HepG2 (cell line): ENCODE measurements around the gene ENTPD7. TPM values are rescaled to one million over a fixed set of nuclear protein-coding genes. Genes with fewer than 3 reads are reported as not detected.

Source experiments
- E2F5 ChIP-seq: sonication (generic); formaldehyde crosslinking; conservative IDR thresholded peaks from 2 replicates; pipeline ENCODE4 v1.4.0; 2020; ENCODE audit warnings: missing genetic modification reagents
- FOSL2 ChIP-seq: sonication (generic); formaldehyde crosslinking; IDR thresholded peaks from 2 replicates; pipeline ENCODE4 v1.4.0; 2020; ENCODE audit warnings: missing genetic modification reagents
- HHEX ChIP-seq: IDR thresholded peaks from 2 replicates; pipeline ENCODE4 v1.6.1; 2016; ENCODE audit warnings: control low read depth
- IRF1 ChIP-seq: sonication (generic); formaldehyde crosslinking; IDR thresholded peaks from 2 replicates; pipeline ENCODE4 v1.4.0; 2020; ENCODE audit warnings: low read depth, mild to moderate bottlenecking, missing genetic modification reagents
- POLR2AphosphoS2 ChIP-seq: IDR thresholded peaks from 2 replicates; pipeline ENCODE4 v1.6.1; 2011; ENCODE audit warnings: low read depth, low read length, improper control_type of control experiment
- RAD51 ChIP-seq: fragments of 450-650 bp; IDR thresholded peaks from 2 replicates; pipeline ENCODE4 v1.6.1; 2016; ENCODE audit warnings: borderline replicate concordance
- SKIL ChIP-seq: sonication (generic); formaldehyde crosslinking; IDR thresholded peaks from 2 replicates; pipeline ENCODE4 v1.8.0; 2022; ENCODE audit warnings: missing genetic modification reagents, mild to moderate bottlenecking, moderate library complexity, borderline replicate concordance
- TCF12 ChIP-seq, 2 experiments: fragments of 450-650 bp in 1 of 2; sonication (generic) in 1 of 2; formaldehyde crosslinking in 1 of 2; IDR thresholded peaks; 2 replicates each; pipeline versions ENCODE4 v1.6.1 to v1.8.0; 2017 to 2022; ENCODE audit warnings: antibody characterized with exemption in 1 of 2, mild to moderate bottlenecking in 1 of 2, missing genetic modification reagents in 1 of 2, moderate library complexity in 1 of 2
- THAP7 ChIP-seq: sonication (generic); formaldehyde crosslinking; IDR thresholded peaks from 2 replicates; pipeline ENCODE4 v1.8.1; 2023; ENCODE audit warnings: mild to moderate bottlenecking, missing genetic modification reagents
- TOE1 ChIP-seq: sonication (generic); formaldehyde crosslinking; IDR thresholded peaks from 2 replicates; pipeline ENCODE4 v1.4.0; 2020; ENCODE audit warnings: mild to moderate bottlenecking, missing genetic modification reagents
- YEATS2 ChIP-seq: sonication (generic); formaldehyde crosslinking; IDR thresholded peaks from 2 replicates; pipeline ENCODE4 v1.4.0; 2020; ENCODE audit warnings: missing genetic modification reagents, borderline replicate concordance
- ZFP62 ChIP-seq: sonication (generic); formaldehyde crosslinking; IDR thresholded peaks from 2 replicates; pipeline ENCODE4 v1.4.0; 2020; ENCODE audit warnings: missing genetic modification reagents
- ZNF230 ChIP-seq: sonication (generic); formaldehyde crosslinking; IDR thresholded peaks from 2 replicates; pipeline ENCODE4 v1.4.0; 2020; ENCODE audit warnings: mild to moderate bottlenecking, missing genetic modification reagents
- ZNF276 ChIP-seq: sonication (generic); formaldehyde crosslinking; IDR thresholded peaks from 2 replicates; pipeline ENCODE4 v1.4.0; 2020; ENCODE audit warnings: mild to moderate bottlenecking, low read depth, missing genetic modification reagents
- ZNF432 ChIP-seq: sonication (generic); formaldehyde crosslinking; IDR thresholded peaks from 2 replicates; pipeline ENCODE4 v1.5.0; 2020; ENCODE audit warnings: missing genetic modification reagents, mild to moderate bottlenecking, borderline replicate concordance
- ZNF576 ChIP-seq: sonication (generic); formaldehyde crosslinking; IDR thresholded peaks from 2 replicates; pipeline ENCODE4 v1.4.0; 2020; ENCODE audit warnings: mild to moderate bottlenecking, missing genetic modification reagents
- ZNF687 ChIP-seq: sonication (generic); formaldehyde crosslinking; IDR thresholded peaks from 2 replicates; pipeline ENCODE4 v1.5.1; 2020; ENCODE audit warnings: mild to moderate bottlenecking, missing genetic modification reagents, moderate library complexity
- polyA plus RNA-seq, 8 experiments: library from polyadenylated mRNA; depleted of rRNA in 3 of 8; stranded (reverse) in 7 of 8; unstranded in 1 of 8; fragments of >200 nt; fragmentation: Illumina TruSeq in 4 of 8; extraction: Trizol in 4 of 8; gene quantifications; 2 replicates each; pipeline versions ENCODE4 v1.2.1 to v1.2.3, GENCODE V29; 2011 to 2016; ENCODE audit warnings: low read depth in 4 of 8, missing spikeins in 1 of 8, mixed read lengths in 1 of 8; ENCODE audit not compliant: insufficient read depth in 1 of 8
- total RNA-seq, 5 experiments: library from RNA; depleted of rRNA; stranded (reverse); fragments of >200 nt; fragmentation: Illumina TruSeq; extraction: Trizol; gene quantifications; 2 replicates each; pipeline ENCODE4 v1.2.3, GENCODE V29; 2016; ENCODE audit warnings: low read depth in 1 of 5

ENTPD7 gene
- total and polyA plus RNA-seq, 2 of the 13 experiments (the other 11 are each of a cell fraction or from before 2014, with no cell fraction given) = 7.6 to 36.5 TPM

- no peak for TF ChIP-seq ZNF276 (CRISPR knock-in tag)
- TF ChIP-seq THAP7 (CRISPR knock-in tag) = no peak
- TF ChIP-seq ZFP62 (CRISPR knock-in tag) = no peak
- no peak for TF ChIP-seq IRF1 (CRISPR knock-in tag)
- TF ChIP-seq FOSL2 = no peak
- TF ChIP-seq POLR2AphosphoS2 = no peak
- no peak for TF ChIP-seq E2F5 (CRISPR knock-in tag)
- no peak for TF ChIP-seq TOE1 (CRISPR knock-in tag)
- no peak for TF ChIP-seq YEATS2 (CRISPR knock-in tag)
- TF ChIP-seq TCF12 (IDR thresholded peaks at IDR 0.05) = no peak
- no peak for TF ChIP-seq TCF12 (CRISPR knock-in tag; IDR thresholded peaks at IDR 0.05)
- TF ChIP-seq ZNF576 = no peak
- TF ChIP-seq RAD51 = no peak
- peak; percentile 72; the same call in 1 of the 2 replicates for TF ChIP-seq ZNF687 (CRISPR knock-in tag)
- TF ChIP-seq ZNF432 (CRISPR knock-in tag) = no peak
- TF ChIP-seq HHEX = no peak
- peak; percentile 4; the same call in 1 of the 2 replicates for TF ChIP-seq ZNF230
- no peak for TF ChIP-seq SKIL
Observed at GRCh38 chr10:99621454-99622251, 37.7 kb upstream of the ENTPD7 start (continued).
